Upper lobe of right lung (tissue), 1 donor: ENCODE data around the gene CSRP1. TPM values are rescaled to one million over a fixed set of nuclear protein-coding genes. Genes with fewer than 3 reads are reported as not detected.

Experiments
- ATAC-seq: fragments of 200-7000 bp; cut with Tn5 transposase; one replicate; pipeline ENCODE4 v1.9.1; 2020; ENCODE audit warnings: mild to moderate bottlenecking, moderate library complexity
- DNase-seq: peaks from one replicate; pipeline ENCODE4 v3.0.0-alpha.2; 2020
- H3K27ac ChIP-seq: fragments of 200-600 bp; one replicate; pipeline ENCODE4 v1.8.0; 2022
- H3K27me3 ChIP-seq: fragments of 200-600 bp; one replicate; pipeline ENCODE4 v1.8.0; 2022; ENCODE audit warnings: mild to moderate bottlenecking
- H3K36me3 ChIP-seq: fragments of 200-600 bp; one replicate; pipeline ENCODE4 v1.8.0; 2022
- H3K4me1 ChIP-seq: fragments of 200-600 bp; one replicate; pipeline ENCODE4 v1.8.0; 2022
- H3K4me3 ChIP-seq: fragments of 200-600 bp; one replicate; pipeline ENCODE4 v1.8.0; 2022; ENCODE audit warnings: mild to moderate bottlenecking
- H3K9me3 ChIP-seq: fragments of 200-600 bp; one replicate; pipeline ENCODE4 v1.8.0; 2022
- intact Hi-C: fragments of 100-400 bp; cut with DNase I; formaldehyde crosslinking; loops from one replicate; pipeline ENCODE4 v1.11.0; 2022
- total RNA-seq: library from RNA; stranded (reverse); fragmentation: NEBNext Ultra II Directional; extraction: Animal tissue kit (Norgen Biotek cat#: 25700); gene quantifications from one replicate; pipeline ENCODE4 v1.2.1, GENCODE V29; 2021
- TF ChIP-seq, protein P1 (sequence below): fragments of 200-600 bp; IDR thresholded peaks from one replicate; pipeline ENCODE4 v1.8.0; 2022; ENCODE audit warnings: antibody characterized with exemption
- donor health status: DM: no; HTN: yes; CAD: no; lungs with severe emphysema.

CSRP1 gene
- total RNA-seq, 1 donor from 2014 or later, result 280 TPM

DNA sequence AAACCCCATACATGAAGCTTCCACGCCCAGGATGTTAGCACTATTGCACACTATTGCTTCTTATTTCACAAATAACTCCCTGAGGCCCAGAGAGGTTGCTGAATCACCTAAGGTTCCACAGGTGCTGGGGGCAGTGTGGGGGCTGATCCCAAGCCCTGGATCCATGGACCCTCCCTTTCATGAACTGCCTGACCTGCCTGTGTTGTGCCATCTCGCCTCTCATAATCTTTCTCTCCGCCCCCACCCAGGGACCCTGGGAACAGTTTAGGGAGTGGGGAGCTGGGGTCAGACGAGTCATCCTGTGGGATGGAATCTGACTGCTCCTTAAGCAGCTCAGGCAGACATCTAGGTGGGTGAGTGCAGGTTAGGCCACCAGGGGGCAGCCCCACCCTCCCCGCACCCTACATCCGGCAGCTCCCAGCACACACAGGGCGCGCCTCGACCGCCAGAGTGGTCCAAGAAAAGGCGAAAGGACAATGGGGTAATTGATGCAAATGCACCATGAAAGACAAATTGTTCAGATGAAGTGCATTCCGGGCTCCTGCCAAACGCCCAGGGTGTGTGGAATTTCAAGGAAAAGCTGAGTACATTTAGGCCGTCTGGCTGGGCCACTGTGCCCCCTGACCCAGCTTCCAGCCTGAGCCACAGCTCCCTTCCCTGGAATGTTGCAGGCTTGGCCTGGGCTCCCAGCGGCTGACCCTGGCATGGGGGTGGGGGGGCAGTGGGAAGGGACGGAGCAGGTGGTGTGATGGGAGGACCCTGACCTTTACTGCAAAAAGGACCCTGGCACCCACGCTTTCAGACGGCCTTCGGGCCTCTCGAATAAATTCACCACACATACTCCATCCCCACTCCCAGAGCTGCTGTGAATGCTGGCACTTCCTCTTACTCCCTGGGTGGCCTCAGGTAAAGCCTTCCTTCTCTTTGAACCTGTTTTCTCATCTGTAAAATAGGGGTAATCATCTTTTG lies 58.7 kb downstream of the CSRP1 start:
- TF ChIP-seq, protein P1, sequence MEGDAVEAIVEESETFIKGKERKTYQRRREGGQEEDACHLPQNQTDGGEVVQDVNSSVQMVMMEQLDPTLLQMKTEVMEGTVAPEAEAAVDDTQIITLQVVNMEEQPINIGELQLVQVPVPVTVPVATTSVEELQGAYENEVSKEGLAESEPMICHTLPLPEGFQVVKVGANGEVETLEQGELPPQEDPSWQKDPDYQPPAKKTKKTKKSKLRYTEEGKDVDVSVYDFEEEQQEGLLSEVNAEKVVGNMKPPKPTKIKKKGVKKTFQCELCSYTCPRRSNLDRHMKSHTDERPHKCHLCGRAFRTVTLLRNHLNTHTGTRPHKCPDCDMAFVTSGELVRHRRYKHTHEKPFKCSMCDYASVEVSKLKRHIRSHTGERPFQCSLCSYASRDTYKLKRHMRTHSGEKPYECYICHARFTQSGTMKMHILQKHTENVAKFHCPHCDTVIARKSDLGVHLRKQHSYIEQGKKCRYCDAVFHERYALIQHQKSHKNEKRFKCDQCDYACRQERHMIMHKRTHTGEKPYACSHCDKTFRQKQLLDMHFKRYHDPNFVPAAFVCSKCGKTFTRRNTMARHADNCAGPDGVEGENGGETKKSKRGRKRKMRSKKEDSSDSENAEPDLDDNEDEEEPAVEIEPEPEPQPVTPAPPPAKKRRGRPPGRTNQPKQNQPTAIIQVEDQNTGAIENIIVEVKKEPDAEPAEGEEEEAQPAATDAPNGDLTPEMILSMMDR, result peak; percentile 81
- Histone ChIP-seq H3K4me3 (no peak overlapping the region), H3K9me3 (no peaks in the 10 kb centered on the region), H3K36me3 (no peaks in the 10 kb centered on the region), H3K27me3 (no peaks in the 10 kb centered on the region), H3K27ac (peak overlapping the region; percentile 59), H3K4me1 (peaks cover 29% of the 10 kb centered on the region)
- ATAC-seq (peak; percentile 92), DNase-seq (peak; percentile 91)
- intact Hi-C loops, result loop anchor here (10.0 kb wide), 1 partner anchor 57 kb away; the partner anchor contains the start of gene CSRP1

DNA sequence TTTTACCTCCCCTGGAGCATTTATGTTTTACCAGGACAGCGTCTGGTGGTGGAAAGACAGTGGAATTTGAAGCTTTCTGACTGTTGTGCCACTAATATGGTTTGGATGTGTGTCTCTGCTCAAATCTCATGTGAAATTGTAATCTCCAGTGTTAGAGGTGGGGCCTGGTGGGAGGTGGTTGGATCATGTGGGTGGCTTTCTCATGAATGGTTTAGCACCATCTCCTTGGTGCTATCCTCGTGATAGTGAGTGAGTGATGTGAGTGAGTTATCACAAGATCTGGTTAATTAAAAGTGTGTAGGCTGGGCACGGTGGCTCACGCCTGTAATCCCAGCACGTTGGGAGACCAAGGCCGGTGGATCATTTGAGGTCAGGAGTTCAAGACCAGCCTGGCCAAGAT lies 61.6 kb downstream of the CSRP1 start:
- H3K9me3 ChIP-seq, result no peaks in the 10 kb centered on the region
- H3K27me3 ChIP-seq, result no peaks in the 10 kb centered on the region
- H3K27ac ChIP-seq, result no peak overlapping the region
- ATAC-seq (no peak), DNase-seq (no peak)
- peaks cover 18% of the 10 kb centered on the region for H3K4me1 ChIP-seq
- H3K4me3 ChIP-seq, result no peak overlapping the region
- TF ChIP-seq, protein P1, result no peak
- H3K36me3 ChIP-seq, result no peaks in the 10 kb centered on the region
- intact Hi-C loops, result loop anchor here (10.0 kb wide), 1 partner anchor 59 kb away; the partner anchor contains the start of gene CSRP1

DNA sequence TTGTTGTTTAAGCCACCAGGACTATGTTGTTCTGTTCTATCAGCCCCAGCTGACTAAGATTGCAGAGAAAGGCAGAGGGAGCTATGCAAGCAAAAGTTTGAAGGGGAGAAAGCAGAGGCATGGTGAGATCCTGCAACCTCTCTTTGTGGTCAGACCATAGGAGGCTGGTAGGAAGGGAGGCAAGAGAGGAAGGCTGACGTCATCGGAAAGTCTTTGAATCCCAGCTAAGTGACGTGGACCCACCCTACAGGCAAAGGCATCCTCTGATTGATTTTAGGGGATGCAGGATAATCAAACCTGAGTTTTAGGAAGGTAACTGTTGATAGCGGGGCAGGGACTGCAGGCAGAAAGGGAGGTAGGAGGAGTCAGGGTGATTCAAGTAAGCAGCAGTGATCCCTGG lies 62.1 kb downstream of the CSRP1 start:
- intact Hi-C loops, result loop anchor here (10.0 kb wide), 1 partner anchor 60 kb away; the partner anchor contains the start of gene CSRP1
- H3K36me3 ChIP-seq, result no peaks in the 10 kb centered on the region
- no peak for DNase-seq
- no peaks in the 10 kb centered on the region for H3K27me3 ChIP-seq
- H3K9me3 ChIP-seq, result no peaks in the 10 kb centered on the region
- no peak overlapping the region for H3K4me3 ChIP-seq
- ATAC-seq, result no peak
- H3K4me1 ChIP-seq, result peaks cover 16% of the 10 kb centered on the region
- TF ChIP-seq, protein P1, result no peak
- no peak overlapping the region for H3K27ac ChIP-seq

DNA sequence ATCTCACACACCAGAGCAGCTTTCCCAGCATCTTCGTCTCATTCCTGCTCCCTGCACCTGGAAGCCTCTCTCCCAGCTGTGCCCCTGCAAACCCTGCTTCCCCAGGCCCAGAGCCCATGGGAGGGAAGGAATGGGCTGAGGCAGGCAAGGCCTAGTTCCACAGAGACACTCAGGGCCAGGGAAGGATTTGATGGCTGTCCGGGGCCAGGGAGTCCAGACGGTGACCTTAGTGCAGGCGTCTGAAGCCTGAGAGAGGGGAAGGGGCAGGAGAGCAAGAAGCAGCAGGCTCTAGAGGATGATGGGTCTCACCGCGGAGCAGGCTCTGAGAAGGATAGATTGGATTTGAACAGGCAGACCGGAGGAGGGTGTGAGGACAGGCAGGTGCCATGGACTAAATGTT lies 63.2 kb downstream of the CSRP1 start:
- intact Hi-C loops, result loop anchor here (10.0 kb wide), 1 partner anchor 61 kb away; the partner anchor contains the start of gene CSRP1
- no peak for ATAC-seq

DNA sequence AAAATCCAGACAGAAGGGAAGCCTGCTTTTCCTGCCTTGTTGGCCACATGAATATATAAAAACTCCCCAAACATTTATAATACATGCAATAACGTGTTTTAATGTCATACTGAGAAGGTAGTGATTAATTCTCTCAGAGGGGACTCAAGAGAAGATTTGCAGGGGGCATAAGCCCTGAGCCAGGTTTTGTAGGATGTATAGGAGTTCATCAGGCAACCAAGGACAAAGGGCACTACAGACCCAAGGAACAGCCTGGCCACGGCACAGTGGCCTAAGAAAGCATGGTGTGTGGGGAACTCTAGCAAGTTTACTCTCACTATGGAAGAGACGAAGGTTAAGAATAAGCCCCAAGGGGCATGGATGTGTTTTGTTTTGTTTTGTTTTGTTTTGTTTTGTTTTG lies 70.0 kb downstream of the CSRP1 start:
- TF ChIP-seq, protein P1, result no peak
- H3K9me3 ChIP-seq, result no peaks in the 10 kb centered on the region
- no peak overlapping the region for H3K4me3 ChIP-seq
- no peaks in the 10 kb centered on the region for H3K27me3 ChIP-seq
- ATAC-seq, result no peak
- DNase-seq, result no peak
- H3K27ac ChIP-seq, result no peak overlapping the region
- intact Hi-C loops, result no loop called here
- no peaks in the 10 kb centered on the region for H3K36me3 ChIP-seq
- no peaks in the 10 kb centered on the region for H3K4me1 ChIP-seq

More for the DNA sequence above, 63.2 kb downstream of the CSRP1 start:
- TF ChIP-seq, protein P1, result no peak
- H3K4me1 ChIP-seq, result peaks cover 10% of the 10 kb centered on the region
- no peak overlapping the region for H3K27ac ChIP-seq
- H3K4me3 ChIP-seq, result no peak overlapping the region
- H3K27me3 ChIP-seq, result no peaks in the 10 kb centered on the region
- H3K9me3 ChIP-seq, result no peaks in the 10 kb centered on the region
- no peaks in the 10 kb centered on the region for H3K36me3 ChIP-seq
- DNase-seq, result no peak
